ENCODE measurements around the gene NSUN6.

DNA sequence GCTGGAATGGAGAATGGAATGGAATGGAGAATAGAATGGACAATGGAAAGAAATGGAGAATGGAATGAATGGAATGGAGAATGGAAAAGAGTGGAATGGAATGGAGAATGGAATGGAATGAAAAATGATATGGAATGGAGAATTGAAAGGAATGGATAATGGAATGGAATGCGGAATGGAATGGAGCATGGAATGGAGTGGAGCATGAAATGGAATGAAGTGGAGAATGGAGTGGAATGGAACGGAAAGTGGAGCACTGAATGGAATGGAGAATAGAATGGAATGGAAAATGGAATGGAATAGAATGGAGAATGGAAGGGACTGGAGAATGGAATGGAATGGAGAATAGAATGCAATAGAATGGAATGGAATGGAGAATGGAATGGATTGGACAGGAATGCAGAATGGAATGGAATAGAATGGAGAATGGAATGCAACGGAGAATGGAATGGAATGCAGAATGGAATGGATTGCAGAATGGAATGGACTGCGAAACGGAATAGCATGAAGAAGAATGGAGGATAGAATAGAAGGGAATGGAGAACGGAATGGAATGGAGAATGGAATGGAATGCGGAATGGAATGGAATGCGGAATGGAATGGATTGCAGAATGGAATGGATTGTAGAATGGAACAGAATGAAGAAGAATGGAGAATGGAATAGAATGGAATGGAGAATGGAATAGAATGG lies 89.4 kb downstream of the NSUN6 start:
- TF ChIP-seq, protein P1, sequence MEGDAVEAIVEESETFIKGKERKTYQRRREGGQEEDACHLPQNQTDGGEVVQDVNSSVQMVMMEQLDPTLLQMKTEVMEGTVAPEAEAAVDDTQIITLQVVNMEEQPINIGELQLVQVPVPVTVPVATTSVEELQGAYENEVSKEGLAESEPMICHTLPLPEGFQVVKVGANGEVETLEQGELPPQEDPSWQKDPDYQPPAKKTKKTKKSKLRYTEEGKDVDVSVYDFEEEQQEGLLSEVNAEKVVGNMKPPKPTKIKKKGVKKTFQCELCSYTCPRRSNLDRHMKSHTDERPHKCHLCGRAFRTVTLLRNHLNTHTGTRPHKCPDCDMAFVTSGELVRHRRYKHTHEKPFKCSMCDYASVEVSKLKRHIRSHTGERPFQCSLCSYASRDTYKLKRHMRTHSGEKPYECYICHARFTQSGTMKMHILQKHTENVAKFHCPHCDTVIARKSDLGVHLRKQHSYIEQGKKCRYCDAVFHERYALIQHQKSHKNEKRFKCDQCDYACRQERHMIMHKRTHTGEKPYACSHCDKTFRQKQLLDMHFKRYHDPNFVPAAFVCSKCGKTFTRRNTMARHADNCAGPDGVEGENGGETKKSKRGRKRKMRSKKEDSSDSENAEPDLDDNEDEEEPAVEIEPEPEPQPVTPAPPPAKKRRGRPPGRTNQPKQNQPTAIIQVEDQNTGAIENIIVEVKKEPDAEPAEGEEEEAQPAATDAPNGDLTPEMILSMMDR (IDR thresholded peaks at IDR 0.05 in 4 of 5, conservative IDR thresholded peaks at IDR 0.05 in 1 of 5) = no peak
- no peak for TF ChIP-seq POLR2A (IDR thresholded peaks at IDR 0.05)
